ENCODE data around the gene POLE4.

GRCh38 chr2:74930811-74931486, 27.5 kb upstream of the POLE4 start:
- no peak for TF ChIP-seq POLR2A (IDR thresholded peaks at IDR 0.05; ENCODE audit: low read length)
- no peak for TF ChIP-seq GATA1 (IDR thresholded peaks at IDR 0.05; ENCODE audit: low read depth, low read length)

Data from erythroblast (primary cell).